GM19397 (cell line): Measurements from ENCODE around the gene LRRC8E.

ENCODE experiments used
- ATAC-seq: cut with Tn5 transposase; IDR thresholded peaks from one replicate; pipeline ENCODE4 v1.9.1; 2021; ENCODE audit warnings: mild to moderate bottlenecking, moderate library complexity; ENCODE audit not compliant: unreplicated experiment

LRRC8E gene

DNA sequence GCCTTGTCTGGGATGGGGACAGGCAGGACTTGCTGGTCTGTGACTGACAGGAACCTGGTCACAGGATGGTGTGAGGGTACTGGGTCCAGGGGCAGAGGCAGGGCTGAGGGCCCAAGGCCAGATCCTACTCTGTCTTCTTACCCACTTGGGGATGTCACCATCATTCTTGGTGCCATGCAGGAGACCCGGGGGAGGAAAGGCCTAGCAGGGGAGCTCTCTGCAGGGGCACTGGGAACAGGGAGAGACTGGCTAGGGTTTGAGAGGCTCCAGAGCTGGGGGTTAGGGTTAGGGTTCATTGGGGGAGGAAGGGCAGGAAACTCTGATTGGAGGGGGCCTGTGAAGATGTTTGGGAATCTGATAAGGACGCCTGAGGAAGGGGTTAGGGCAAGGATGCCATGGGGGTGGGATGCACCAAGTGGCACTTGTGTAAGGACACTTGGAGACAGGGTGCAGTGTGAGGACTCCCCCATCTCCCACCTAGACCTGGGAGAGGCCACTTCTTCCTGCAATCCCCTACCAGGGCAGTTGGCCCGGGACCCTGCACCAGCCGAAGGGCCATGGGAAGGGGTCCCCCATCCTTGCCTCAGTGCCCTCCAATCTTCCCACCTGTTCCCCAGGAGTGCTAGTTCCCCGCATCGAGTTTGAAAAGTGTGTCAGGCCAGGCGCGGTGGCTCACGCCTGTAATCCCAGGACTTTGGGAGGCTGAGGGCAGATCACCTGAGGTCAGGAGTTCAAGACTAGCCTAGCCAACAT is 21.0 kb upstream of the LRRC8E start:
- no peak for ATAC-seq

DNA sequence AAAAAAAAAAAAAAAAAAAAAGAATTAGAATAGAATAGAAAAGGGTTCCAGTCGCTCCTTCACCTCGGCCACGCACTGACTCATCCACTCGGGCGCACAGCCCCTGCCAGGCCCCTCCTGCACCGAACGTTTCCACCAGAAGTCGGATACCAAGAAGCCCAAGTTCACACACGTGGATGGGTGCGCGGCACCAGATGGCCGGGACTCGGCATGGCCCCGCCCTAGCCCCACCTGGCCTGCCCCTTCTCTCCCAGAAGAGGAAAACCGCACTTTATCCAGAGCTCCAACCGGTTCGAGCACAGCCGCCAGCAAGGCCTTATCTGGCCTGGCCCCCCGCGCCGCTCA is 20.0 kb upstream of the LRRC8E start:
- ATAC-seq = no peak

DNA sequence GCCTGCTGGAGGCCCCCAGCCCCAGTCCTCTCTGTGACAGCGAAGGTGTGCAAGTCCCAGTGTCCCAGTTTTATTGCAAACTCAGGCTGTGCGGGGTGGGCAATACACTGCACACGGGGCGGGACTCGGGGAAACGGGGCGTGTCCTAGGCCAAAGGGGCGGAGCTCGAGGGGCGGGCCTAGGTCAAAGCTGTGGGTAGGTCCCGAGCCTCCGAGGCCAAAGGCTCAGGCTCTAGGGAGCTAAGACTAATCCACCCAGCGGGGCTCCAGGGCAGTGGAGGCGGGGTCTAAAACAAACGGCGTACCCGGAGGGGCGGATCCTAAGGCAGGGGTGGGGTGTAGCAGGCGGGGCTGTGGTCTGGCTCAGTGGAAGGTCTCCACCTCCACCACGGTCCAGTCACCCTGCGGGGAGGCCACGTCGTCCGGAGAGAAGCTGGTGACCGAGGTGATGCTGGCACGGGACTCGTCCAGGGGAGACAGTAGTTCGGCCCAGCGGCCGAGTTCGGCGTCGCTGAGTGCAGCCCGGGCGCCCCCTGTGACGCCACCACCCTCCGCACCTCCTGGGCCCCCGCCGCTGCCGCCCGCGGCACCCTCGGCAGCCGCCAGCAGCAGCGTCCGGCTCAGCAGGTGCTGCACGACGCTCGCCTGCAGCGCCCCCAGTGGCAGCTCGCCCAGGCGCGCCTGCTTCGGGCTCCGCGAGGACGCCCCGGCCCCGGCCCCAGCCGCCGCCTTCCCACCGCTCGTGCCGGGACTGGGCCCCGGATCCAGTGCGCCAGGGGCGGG is 19.4 kb upstream of the LRRC8E start:
- ATAC-seq = peak; percentile 70

DNA sequence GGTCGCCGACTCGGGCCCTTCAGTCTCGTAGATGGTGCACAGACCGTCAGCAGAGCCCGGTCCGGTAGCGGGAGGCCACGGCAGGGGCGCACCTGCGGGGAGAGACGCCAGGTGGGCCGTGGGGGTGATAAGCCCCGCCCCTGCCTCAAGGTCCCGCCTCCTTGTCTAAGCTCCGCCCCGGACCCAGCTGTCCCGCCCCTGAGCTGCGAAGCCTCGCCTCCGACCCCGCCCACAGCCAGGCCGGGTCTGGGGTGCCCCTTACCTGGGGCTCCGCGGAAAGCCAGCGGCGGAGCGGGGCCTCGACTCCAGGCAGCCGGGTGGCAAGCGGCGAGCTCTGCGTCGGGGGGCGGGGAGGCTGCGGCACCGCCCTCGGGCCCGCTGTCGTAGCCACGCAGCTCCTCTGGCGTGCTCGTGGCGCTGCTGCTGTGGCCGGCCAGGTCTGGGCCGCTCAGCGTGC is 18.8 kb upstream of the LRRC8E start:
- ATAC-seq = peak; percentile 51

DNA sequence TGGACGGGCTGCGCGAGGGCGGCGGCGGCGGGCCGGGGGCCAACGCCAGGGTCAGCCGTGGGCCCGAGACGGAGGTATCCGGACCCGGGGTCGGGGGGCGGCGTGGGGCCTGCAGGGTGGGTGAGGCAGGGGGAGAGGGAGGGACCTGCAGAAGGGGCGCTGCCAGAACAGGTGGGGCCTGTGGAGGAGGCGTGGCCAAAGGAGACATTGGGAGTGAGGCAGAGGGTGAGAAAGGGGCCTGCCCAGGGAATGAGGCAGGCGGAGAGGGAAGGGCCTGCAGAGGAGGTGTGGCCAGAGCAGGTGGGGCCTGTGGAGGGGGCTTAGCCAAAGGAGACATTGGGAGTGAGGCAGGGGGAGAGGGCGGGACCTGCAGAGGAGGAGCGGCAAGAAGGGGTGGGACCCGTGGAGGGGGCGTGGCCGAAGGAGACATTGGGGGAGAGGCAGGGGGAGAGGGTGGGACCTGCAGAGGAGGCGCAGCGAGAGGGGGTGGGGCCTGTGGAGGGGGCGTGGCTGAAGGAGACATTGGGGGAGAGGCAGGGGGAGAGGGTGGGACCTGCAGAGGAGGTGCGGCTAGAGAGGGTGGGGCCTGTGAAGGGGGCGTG is 18.3 kb upstream of the LRRC8E start:
- ATAC-seq = no peak

DNA sequence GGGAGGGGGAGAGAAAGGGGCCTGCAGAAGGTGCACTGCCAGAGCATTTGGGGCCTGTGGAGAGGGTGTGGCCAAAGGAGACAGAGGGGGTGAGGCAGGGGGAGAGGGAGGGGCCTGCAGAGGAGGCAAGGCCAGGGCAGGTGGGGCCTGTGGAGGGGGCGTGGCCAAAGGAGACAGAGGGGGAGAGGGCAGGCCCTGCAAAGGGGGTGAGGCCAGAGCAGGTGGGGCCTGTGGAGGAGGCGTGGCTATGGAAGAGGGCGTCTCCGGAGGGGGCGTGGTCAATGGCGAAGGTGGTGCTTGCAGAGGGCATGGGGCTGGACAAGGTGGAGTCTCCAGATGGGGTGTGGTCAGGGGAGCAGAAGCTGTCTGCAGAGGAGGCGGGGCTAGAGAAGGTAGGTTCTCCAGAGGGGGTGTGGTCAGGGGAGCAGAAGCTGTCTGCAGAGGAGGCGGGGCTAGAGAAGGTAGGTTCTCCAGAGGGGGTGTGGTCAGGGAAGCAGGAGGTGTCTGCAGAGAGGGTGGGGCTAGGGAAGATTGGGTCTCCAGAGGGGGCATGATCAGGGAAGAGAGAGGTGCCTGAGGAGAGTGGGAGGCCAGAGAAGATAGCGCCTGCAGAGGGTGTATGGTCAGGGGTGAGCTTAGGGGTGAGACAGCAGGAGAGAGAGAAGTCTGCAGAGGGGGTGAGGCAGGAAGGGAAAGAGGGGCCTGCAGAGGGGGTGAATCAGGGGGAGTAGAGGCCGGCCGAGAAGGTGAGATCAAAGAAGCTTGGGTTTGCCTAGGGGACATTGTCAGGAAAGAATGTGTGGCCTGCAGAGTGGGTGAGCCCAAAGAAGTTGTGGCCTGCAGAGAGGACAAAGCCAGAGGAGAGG is 17.5 kb upstream of the LRRC8E start:
- ATAC-seq = no peak

DNA sequence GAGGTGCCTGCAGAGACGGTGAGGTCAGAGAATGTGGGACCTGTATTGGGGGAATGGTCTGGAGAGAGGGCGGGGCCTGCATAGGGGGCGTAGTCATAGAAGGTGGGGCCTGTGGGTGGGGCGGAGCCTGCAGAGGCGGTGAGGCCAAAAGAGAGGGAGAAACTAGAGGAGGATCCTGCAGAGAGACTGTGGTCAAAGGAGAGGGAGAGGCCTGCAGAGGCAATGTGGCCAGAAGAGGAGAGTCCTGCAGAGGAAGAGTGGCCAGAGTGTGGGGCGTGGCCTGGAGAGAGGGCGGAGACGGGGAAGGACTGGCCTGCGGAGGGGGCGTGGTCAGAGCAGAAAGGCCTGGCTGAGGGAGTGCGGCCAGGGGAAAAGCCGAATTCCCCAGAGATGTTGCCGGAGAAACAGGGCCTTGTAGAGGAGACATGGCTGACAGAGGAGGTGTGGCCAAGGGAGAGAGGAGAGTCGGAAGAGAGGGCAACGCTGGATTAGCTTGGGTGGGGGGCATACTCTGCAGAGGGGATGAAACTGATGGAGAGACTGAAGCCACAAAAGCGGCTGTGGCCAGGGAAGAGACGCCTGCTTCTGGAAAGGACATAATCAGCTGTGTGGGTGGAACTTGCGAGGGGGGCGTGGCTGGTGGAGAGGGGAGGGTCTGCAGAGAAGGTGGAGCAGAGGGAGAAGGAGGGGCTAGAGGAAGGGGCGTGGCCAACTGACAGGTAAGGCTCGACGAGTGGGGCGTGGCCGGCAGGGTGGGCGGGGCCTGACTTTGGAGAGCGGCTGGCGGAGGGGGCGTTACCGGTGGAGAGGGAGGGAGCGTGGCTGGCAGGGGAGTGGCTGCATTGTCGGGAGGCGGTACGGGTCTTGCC is 16.6 kb upstream of the LRRC8E start:
- no peak for ATAC-seq

DNA sequence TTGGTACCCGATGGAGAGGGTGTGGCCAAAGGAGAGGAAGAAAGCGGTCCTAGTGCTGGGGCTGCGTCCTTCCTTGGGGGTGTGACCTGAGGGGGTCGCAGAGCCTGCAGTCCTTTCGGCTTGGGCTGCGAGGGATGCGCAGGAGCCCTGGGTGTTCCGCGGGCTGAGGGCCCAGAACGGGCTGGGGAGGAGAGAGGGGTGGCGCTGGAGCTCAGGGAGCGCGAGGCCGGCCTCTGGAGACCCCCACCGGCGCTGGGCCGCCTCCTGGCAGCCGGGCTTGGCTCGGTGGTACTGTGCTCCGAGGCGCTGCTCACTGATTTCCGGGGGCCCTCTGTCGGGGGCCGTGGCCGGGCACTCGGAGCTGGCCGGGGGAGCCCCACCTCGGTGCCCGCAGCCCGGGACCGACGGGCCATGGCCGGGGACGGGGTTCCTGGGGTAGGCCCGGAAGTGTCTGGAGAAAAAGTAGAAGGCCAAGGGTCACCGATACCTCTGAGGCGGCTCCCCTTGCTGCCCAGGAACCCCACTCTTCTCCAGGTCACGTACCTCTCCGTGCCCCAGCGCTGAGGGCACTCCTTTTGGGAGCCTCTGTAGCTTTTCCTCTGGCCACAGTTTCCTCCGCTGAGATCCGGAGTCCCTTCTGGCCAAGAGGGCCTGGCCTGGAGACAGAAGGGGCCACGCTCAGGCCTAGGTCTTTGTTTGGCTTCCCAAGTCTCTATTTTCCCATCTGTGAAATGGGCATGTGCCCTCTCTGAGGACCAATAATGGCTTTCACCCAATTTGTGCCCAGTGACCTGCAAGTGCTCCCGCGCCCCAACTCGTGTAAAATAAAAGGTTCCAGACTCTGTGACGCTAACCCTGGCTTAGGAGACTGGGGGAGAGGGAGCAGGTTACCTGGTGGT is 15.8 kb upstream of the LRRC8E start:
- ATAC-seq = no peak

DNA sequence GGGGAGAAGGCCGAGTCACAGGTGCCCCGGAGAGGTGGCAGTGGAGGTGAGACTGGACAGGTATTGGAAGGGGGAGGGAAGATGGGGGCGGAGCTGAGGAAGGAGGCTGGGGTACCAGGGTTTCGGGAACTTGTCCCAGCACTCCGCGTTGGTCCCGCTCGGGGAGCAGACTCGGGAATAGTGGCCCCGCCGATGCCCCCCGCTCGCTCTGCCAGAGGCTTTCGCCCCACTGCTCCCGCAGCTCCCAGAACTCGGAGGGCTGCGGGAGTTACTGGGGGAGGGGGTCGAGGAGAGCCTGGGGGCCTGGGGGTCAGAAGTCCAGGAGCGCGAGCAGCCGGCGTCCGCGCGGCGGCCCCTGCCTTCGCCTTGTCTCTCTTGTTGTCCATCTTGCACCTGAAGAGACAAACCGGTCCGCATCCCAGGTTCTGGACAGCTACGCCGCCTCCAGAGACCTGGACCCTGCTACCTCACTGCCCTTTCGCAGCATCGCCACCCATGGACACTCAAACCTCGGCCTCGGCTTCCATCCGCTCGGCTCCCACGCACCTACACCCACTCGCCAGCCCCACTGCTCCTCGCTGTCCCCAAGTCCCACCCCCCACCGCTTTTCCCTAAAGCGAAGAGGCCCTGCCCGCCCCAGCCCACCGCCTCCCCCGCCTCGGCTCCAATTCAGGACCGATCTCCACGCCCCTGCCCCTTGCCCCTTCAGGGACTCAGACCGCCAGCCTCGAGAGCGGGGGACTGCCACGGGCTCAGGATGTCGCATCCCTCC is 14.8 kb upstream of the LRRC8E start:
- no peak for ATAC-seq

DNA sequence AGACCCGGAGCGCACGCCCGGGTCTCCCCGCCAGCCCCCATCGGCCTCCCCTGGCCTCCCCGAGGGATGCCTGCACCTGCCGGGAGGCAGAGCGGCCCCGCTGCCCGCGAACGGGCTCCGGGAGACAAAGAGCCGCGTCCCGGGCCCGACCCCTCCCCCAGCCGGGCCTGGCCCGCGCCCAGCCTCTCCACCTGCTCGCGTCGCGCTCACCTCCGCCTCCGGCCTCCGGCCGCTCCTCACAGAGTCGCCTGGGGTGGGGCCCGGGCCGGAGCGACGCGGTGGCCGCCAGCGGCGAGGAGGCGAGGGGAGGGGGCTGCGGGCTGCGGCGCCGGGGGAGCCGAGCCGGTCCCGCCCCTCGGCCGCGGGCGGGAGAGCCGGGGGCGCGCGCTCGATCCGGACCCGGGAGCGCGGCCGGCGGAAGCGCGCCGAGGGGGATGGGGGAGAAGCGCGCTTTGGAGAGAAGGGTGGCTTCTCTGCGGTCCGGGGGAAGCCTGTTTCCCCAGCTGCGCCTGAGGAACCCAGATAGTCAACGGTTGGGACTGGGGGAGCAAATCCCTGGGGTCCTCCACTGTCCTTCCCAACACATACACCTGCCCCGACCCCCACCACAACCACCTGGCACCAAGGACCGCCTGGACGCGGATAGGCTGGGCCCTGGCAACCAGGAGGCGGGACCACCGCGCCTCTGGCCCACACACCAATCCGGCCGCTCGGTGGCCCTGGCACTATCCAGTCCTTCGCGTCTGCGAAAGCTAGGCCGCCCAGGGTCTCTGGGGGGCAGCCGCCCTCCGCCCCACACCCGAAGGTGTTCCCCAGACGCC is 14.0 kb upstream of the LRRC8E start, which contains the start of gene PRR36:
TSS of gene PRR36 (minus strand) at position 315 of the 821 bp plus-strand sequence. CDS start 701 bp downstream, outside the sequence.
- ATAC-seq = no peak

DNA sequence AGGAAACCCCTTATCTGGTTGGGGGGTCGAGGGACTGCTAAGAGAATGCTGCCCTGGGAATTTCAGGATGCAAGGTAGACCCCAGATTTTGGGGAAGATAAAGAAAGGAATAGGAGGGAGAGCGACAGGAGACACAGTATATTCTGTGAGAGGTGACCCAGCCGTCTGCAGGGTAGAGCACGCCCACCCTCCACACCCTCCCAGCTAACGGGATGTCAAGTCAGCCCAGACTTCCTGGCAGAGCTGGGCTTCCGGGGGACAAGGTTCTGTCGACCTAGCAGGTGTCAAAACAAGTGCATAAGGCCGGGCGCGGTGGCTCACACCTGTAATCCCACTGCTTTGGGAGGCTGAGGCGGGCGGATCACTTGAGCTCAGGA is 13.4 kb upstream of the LRRC8E start:
- no peak for ATAC-seq

DNA sequence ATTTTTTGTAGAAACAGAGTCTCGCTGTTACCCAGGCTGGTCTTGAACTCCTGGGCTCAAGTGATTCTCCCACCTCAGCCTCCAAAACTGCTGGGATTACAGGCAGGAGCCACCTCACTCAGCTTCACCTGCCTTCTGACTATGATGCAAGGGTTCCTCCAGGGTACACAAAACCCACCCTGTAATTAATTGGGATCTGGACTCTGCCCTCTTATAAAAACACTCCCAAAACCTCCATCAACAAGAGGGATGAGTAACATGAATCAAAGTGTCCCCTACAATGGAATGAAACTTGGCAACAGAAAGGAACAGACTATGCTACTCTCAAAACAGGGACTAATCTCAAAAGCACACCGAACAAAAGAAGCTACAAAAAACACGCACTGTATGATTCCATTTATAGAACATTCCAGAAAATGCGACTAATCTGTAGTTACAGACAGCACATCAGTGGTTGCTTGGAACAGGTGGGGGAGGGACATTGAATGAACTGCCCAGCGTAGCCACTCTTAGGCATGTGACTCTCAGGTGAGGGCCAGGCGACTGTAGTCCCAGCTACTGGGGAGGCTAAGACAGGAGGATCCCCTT is 11.0 kb upstream of the LRRC8E start:
- ATAC-seq = no peak

DNA sequence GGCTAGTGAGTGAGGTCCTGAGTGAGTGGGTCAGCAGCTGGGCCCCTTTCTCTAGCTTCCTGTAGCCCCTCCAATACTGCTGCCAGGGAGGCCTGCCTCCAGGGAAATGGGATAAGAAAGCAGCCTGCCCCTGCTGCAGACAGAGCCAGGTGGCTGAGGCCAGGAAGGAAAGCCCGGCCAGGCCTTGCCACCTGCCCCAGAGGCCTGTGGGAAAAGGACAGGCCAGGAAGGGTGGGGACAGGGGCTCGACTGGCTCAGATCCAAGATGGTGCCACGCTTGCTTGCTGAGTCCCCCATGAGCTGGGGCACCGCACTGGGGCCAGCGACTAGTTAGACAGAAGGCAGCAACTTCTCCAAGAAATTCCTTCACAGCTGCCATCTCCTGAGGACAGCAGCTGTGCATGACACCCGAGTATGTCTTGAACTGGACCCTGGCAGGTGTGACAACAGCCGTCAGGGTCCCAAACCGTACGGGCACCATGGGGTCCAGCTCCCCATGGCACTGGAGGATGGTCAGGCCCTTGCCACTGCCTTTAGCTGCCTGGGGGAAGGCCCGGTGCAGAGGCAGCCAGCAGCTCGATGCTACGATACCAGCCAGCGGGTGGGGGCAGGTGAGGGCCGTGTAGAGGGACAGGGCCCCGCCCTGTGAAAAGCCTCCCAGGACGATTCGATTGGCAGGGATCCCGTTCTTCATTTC is 9.1 kb upstream of the LRRC8E start:
- no peak for ATAC-seq

DNA sequence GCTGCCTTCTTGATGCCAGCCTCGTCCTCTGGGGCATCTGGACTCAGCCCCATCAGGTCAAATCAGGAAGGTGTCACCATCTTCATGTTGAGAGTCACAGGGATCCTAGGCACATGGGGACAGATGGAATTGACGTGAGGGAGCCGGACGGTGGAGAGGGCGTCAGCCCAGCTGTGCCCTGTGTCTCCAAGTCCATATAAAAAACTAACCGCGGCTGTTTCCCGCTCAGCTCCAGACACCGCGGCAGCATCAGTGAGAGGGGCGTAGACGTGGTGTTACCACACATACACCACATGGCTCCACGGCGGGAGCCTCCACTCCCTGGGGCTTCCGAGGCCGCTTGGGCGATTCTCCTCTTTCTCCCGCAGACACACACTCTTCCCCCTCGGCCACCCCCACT is 8.5 kb upstream of the LRRC8E start:
- ATAC-seq = no peak

DNA sequence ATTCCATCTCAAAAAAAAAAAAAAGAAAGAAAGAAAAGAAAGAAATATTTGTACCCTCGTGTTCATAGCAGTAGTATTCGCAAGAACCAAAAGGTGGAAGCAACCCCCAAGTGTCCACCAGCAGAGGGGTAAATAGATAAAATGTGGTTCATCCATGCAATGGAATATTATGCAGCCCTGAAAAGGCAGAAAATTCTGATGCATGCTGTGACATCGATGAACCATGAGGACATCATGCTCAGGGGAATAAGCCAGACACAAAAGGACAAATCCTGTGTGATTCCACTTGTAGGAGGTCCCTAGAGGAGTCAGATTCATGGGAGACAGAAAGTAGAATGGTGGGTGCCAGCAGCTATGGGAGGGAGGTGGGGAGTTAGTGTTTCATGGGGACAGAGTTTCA is 6.4 kb upstream of the LRRC8E start:
- no peak for ATAC-seq

DNA sequence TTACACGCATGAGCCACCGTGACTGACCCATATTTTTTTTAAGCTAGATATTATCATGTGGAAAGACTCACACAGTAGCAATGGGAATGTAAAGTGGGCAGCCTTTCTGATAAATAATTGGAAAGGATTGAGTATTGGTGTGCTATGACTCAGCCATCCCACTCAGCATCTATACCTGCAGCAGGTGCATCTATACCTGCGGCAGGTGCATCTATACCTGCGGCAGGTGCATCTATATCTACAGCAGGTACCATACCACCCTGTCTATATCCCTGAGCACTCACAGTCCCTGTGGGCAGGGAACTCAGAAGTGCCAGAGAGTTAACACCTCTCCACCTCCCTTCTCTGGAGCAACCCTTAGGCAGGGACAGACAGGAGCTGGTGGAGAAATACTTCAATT is 5.2 kb upstream of the LRRC8E start:
- no peak for ATAC-seq
